ENCODE data around the gene WFDC1. TPM values are rescaled to one million over a fixed set of nuclear protein-coding genes. Genes with fewer than 3 reads are reported as not detected.

The WFDC1 gene, protein sequence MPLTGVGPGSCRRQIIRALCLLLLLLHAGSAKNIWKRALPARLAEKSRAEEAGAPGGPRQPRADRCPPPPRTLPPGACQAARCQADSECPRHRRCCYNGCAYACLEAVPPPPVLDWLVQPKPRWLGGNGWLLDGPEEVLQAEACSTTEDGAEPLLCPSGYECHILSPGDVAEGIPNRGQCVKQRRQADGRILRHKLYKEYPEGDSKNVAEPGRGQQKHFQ
- not detected for total RNA-seq

- CTCF ChIA-PET = interaction anchor here (0.6 kb wide), 1 partner anchor 328 kb away, joined by 4 read pairs; no protein-coding TSS in a partner anchor
- POLR2A ChIA-PET = no interaction called here
Measured at GRCh38 chr16:84294531-84295142, at the start of gene WFDC1. WFDC1 (plus strand) TSS chr16:84294878; CDS start chr16:84294972, 94 bp downstream.

GRCh38 chr16:84245956-84246678 lies 48.6 kb upstream of the WFDC1 start:
- ChIA-PET POLR2A (no interaction called here), CTCF (no interaction called here)

GRCh38 chr16:84246679-84247077 lies 48.0 kb upstream of the WFDC1 start:
- ChIA-PET POLR2A (no interaction called here), CTCF (no interaction called here)

GRCh38 chr16:84247331-84247730 lies 47.3 kb upstream of the WFDC1 start:
- ChIA-PET CTCF (no interaction called here), POLR2A (no interaction called here)

DNA sequence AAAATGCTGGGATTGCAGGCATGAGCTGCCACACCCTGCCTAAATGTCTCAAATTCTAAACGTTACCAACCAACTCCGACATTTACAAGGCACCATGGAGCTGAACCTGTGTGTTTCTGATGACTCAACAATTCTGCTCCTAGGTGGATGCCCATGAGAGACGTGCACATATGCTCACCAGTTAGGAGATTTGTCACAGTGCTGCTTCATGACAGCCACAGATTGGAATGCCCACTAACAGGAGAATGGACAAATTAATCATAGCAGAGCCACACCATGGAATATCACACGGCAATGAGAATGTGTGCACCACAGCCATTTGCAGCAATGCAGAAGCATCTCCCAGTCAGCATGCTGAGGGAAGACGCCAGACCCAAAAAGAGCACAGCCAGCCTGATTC lies 46.8 kb upstream of the WFDC1 start:
- ChIA-PET CTCF (no interaction called here), POLR2A (no interaction called here)

DNA sequence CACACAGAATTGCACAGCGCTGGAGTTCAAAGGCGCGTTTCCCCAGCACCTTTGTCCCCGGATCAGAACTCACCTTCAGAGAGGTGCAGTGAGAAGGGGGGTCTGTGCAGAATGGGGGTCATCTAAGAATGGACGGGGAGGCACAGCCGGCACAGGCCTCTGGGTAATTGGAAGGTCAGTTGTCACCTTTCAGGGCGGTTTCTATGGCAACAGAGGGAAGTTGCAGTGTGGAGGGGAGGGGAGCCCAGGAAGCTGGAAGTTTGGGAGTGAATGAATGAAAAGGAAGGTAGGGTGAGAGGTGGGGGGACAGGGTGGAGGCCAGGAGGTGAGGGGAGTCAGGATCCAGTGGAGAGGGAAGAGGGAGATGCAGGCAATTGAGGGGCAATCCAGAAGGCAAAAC lies 42.5 kb upstream of the WFDC1 start:
- POLR2A ChIA-PET = no interaction called here
- CTCF ChIA-PET = no interaction called here

DNA sequence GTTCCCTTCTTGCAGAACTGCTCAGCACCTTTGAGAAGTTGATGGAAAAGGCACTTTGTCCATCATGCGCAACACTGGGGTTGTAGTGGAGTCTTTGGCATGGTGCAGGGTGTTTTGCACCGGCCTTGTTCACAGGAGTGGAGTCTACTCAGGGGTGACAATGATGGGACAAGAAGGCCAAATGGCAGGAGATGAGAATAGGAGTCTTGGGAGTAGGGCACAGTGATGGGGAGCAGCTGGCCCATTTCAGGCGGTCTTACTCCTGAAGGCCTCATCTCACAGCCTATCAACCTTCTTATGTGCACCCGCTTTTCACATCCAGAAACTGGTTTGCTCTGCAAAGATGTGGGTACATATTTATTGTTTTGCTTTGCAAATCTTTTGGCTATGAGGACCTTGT lies 41.5 kb upstream of the WFDC1 start:
- POLR2A ChIA-PET = no interaction called here
- CTCF ChIA-PET = no interaction called here

DNA sequence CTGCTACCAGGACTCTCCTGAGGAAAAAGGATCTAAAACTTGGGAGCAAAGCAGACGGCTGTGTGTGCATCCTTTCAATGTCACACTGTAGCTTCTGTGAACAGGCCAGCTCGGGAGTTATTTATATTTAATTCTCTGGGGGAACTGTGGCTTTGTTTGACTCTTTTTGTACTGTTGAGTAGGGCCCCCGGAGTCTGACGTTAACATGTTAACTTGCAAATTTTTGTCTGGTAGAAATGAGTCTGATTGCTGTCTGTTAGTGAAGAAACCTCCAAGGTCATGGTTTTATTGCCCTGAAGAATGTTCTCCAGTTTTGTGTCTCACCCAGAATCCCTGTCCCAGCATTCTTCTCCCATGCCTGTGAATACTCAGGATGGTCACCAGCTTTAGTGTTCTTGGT lies 40.6 kb upstream of the WFDC1 start:
- POLR2A ChIA-PET = no interaction called here
- CTCF ChIA-PET = no interaction called here

- ChIA-PET CTCF (no interaction called here), POLR2A (no interaction called here)
Measured at GRCh38 chr16:84255050-84255810, 39.4 kb upstream of the WFDC1 start.

DNA sequence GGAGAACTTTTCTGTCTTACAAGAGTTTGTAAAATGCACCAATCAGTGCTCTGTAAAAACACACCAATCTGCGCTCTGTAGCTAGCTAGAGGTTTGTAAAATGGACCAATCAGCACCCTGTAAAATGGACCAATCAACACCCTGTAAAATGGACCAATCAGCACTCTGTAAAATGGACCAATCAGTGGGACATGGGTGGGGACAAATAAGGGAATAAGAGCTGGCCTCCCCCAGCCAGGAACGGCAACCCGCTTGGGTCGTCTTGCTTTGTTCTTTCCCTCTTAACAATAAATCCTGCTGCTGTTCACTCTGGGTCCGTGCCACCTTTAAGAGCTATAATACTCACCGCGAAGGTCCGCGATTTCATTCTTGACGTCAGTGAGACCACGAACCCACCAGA lies 36.4 kb upstream of the WFDC1 start:
- CTCF ChIA-PET = interaction anchor here (1.4 kb wide), 1 partner anchor 19 kb away, joined by 3 read pairs; no protein-coding TSS in a partner anchor
- POLR2A ChIA-PET = interaction anchor here (0.6 kb wide), 1 partner anchor 342 kb away, joined by 6 read pairs; no protein-coding TSS in a partner anchor

- ChIA-PET CTCF (interaction anchor here (0.7 to 1.4 kb wide), 2 partner anchors 18 to 28 kb away, joined by 3 read pairs; no protein-coding TSS in a partner anchor), POLR2A (no interaction called here)
Measured at GRCh38 chr16:84259691-84260090, 35.0 kb upstream of the WFDC1 start.

DNA sequence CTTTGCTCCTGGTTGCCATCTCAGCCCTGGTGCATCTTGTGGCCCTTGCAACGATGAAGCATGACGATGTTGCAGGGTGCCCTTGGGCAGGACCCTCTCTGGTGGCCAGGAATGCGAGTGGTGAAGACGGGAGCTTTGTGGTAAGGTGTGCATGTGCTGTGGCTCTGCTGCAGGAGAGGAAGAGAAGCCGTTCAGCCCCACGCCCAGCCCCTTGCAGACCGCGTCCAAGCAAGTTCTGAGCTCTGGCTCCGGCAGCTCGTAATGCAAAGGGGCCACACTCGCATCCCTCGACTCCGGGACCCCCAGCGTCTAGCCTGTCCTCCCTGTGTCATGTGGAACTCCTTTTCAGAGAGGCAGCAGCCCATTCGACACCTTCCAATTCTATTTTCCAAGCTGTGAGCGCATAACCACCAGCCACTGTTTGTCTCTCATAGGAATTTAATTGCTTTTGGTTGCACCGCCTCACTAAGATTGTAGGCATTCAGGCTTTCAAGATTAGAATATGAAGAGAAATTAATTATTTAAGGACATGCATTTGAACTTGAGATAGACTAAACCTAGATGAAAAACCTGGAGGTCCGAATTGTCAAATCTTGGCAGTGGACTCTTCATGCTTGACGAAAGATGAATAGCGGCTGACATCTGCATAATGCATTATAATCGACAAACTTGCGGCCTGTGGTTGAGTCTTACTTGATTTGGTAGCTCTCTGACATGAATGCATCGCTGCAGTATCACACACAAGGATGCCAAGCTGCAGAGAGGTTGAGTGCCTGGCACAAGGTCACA lies 33.7 kb upstream of the WFDC1 start:
- ChIA-PET POLR2A (no interaction called here), CTCF (no interaction called here)

- CTCF ChIA-PET = interaction anchor here (0.5 kb wide), 1 partner anchor 494 kb away, joined by 3 read pairs; no protein-coding TSS in a partner anchor
- POLR2A ChIA-PET = no interaction called here
Measured at GRCh38 chr16:84262031-84262430, 32.6 kb upstream of the WFDC1 start.

DNA sequence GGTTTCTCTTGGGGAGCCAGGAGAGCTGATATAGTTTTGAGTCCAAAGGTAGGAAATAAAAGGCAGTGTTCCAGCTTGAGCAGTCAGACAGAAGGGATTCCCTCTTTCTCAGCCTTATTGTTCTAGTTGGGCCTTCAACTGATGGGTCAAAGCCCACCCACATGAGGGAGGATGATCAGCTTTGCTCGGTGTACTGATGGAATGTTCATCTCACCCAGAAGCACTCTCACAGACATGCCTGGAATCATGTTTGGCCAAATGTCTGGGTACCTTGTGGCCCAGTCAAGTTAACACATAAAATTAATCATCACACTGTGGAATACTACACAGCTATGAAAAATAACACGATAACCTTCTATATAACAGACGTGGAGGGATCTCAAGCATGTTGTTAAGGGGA lies 31.7 kb upstream of the WFDC1 start:
- POLR2A ChIA-PET = no interaction called here

DNA sequence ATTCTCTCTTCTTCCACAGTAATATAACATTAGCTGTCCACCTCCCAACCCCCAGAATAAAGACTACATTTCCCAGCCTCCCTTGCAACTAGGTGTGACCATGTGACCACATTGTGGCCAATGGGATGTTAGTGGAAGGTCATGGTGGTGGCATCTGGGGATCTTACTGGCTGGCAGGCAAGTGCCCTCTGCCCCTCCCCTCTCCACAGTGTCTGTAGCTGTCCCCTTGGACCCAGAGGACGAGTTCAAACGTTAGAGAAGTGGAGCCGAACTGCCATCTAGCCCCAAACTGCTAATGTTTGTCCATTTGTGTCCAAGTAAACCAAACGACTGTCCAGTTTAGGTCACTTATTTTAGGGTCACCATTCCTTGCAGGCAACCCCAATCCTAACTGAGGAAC lies 28.2 kb upstream of the WFDC1 start:
- POLR2A ChIA-PET = interaction anchor here (0.7 kb wide), 1 partner anchor 17 kb away, joined by 3 read pairs; no protein-coding TSS in a partner anchor
- CTCF ChIA-PET = no interaction called here

More for the DNA sequence above, 31.7 kb upstream of the WFDC1 start:
- CTCF ChIA-PET = interaction anchor here (0.6 to 1.6 kb wide), 2 partner anchors 15 to 389 kb away, joined by 3 read pairs; no protein-coding TSS in a partner anchor

DNA sequence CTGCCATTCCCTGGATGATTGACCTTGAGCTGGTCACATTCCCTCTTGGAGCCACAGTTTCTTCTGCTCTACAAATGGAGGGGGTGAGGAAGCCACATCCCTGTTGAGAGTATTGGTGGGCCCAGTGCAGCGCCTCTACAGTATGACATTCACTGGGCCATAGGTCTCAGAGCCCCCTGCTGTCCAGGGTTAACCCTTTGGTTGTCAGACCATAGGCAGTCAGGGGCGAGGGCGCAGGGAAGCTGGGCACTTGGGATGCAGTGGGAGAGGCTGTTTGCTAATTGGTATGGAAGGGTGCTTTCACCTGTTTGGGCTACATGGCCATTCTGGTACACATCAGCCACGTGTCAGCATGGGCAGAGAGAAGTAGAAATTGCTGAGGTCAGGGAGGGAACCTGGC lies 27.3 kb upstream of the WFDC1 start:
- ChIA-PET POLR2A (no interaction called here), CTCF (interaction anchor here (1.2 kb wide), 1 partner anchor 10 kb away, joined by 3 read pairs; no protein-coding TSS in a partner anchor)

GRCh38 chr16:84268291-84269040 lies 26.2 kb upstream of the WFDC1 start:
- ChIA-PET POLR2A (no interaction called here), CTCF (interaction anchor here (1.0 to 1.2 kb wide), 3 partner anchors 9 to 295 kb away, joined by 3 to 4 read pairs (median 3); no protein-coding TSS in a partner anchor)

DNA sequence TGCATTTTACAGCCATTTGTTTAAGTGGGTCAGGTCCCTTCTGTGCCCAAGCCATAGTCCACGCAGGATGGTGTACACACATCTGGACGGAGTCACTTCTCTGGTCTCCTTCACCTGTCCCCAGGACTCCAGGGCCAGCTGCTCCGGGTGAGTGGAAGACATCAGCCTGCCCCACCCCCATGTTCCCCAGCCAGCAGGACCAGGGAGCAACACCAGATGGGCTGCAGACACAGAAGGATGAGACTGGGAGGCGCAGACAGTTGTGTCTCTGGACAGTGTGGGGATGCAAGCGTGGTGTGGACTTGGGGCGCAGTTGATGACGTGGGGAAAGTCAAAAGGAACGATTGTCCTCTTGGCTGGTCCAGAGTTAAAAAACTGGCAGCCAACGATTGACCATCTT lies 24.6 kb upstream of the WFDC1 start:
- ChIA-PET POLR2A (no interaction called here), CTCF (no interaction called here)

GRCh38 chr16:84270531-84270930 lies 24.1 kb upstream of the WFDC1 start:
- ChIA-PET CTCF (no interaction called here), POLR2A (no interaction called here)
